Measurements from ENCODE around the gene ALG9.
"Not testable (repeated sequence)": the region's sequence is repeated elsewhere in the genome, so short reads cannot be mapped to it uniquely, and the experiment has no call there.

DNA sequence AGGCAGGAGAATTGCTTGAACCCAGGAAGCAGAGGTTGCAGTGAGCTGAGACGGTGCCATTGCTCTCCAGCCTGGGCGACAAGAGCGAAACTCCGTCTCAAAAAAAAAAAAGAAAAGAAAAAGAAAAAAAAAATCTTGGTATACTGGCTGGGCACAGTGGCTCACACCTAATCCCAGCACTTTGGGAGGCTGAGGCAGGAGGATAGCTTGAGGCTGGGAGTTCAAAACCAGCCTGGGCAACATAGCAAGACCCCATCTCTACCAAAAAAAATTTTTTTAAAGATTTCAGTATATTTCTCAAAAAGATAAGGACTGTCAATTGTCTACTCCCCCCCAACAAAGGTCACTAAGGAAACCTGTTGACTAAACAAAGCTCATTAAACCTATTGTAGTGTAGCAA lies 13.7 kb upstream of the ALG9 start:
- TF ChIP-seq, protein P1, sequence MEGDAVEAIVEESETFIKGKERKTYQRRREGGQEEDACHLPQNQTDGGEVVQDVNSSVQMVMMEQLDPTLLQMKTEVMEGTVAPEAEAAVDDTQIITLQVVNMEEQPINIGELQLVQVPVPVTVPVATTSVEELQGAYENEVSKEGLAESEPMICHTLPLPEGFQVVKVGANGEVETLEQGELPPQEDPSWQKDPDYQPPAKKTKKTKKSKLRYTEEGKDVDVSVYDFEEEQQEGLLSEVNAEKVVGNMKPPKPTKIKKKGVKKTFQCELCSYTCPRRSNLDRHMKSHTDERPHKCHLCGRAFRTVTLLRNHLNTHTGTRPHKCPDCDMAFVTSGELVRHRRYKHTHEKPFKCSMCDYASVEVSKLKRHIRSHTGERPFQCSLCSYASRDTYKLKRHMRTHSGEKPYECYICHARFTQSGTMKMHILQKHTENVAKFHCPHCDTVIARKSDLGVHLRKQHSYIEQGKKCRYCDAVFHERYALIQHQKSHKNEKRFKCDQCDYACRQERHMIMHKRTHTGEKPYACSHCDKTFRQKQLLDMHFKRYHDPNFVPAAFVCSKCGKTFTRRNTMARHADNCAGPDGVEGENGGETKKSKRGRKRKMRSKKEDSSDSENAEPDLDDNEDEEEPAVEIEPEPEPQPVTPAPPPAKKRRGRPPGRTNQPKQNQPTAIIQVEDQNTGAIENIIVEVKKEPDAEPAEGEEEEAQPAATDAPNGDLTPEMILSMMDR (IDR thresholded peaks at IDR 0.05), result not testable (repeated sequence)
- TF ChIP-seq POLR2A, EP300 (IDR thresholded peaks at IDR 0.05): not testable (repeated sequence)

All from ovary (tissue), 3 donors.